ENCODE data around the gene MMAB. TPM values are rescaled to one million over a fixed set of nuclear protein-coding genes. Genes with fewer than 3 reads are reported as not detected.

Gene MMAB
- total RNA-seq, 1 donor from 2014 or later = 55.4 TPM

DNA sequence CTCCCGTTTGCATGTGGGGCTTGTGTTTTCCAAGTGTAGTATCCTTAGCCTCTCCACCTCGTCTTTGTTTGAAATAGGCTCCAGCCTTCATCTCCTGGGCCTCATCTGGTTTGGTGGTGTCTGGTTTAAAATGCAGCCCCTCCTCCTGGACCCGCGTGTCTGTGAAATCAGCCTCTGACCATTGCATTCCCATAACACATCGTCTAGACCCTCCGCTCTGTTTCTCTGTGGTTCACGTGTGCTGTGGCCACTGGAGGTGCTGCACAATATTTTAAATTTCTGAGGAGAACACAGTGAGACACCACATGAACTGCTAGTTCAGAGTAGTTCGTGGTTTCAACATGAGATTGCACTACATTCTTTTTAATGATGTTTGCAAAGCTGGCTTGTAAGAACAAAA lies 60.3 kb downstream of the MMAB start:
- no peak for TF ChIP-seq CTCF (IDR thresholded peaks at IDR 0.05; ENCODE audit: borderline replicate concordance)
- no peaks in the 10 kb centered on the region for H3K9me3 ChIP-seq (replicated peaks)
- H3K27me3 ChIP-seq (ENCODE audit: low read depth) = no peaks in the 10 kb centered on the region
- peaks cover 98% of the 10 kb centered on the region for H3K36me3 ChIP-seq
- peaks cover 11% of the 10 kb centered on the region for H3K4me1 ChIP-seq
- intact Hi-C loops (cut with micrococcal nuclease) = loop anchor here (10.0 kb wide), 1 partner anchor 262 kb away; no protein-coding TSS in a partner anchor
- H3K27ac ChIP-seq (replicated peaks) = no peak overlapping the region
- H3K4me3 ChIP-seq = no peak overlapping the region
- no peak for DNase-seq

DNA sequence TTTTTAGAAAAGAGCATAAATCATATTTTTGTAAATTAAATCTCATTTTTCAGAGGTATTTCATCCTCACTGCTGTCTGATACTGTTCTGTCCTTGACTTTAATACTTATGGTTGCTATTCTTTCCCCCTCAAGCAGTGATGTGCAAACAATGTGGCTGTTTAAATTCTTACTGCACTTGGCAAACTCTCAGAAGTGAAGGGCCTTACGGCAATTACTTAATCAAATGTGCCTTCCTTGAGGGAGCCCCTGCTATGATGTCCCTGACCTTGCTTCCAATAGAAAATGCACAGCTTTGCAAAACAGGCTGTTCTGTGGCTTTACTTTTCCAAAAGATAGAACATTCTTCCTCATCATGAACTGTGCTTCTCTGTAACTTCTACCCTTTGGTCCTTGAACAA lies 60.7 kb downstream of the MMAB start:
- Histone ChIP-seq H3K36me3 (peaks cover 98% of the 10 kb centered on the region), H3K9me3 (replicated peaks) (no peaks in the 10 kb centered on the region), H3K4me1 (peaks cover 7% of the 10 kb centered on the region), H3K27ac (replicated peaks) (no peak overlapping the region), H3K27me3 (ENCODE audit: low read depth) (no peaks in the 10 kb centered on the region), H3K4me3 (no peak overlapping the region)
- DNase-seq = no peak
- intact Hi-C loops (cut with micrococcal nuclease) = loop anchor here (10.0 kb wide), 1 partner anchor 262 kb away; no protein-coding TSS in a partner anchor
- no peak for TF ChIP-seq CTCF (IDR thresholded peaks at IDR 0.05; ENCODE audit: borderline replicate concordance)

- no peaks in the 10 kb centered on the region for H3K4me1 ChIP-seq
- no peak for TF ChIP-seq CTCF (IDR thresholded peaks at IDR 0.05; ENCODE audit: borderline replicate concordance)
- intact Hi-C loops (cut with micrococcal nuclease) = loop anchor here (10.0 kb wide), 1 partner anchor 265 kb away; no protein-coding TSS in a partner anchor
- no peak overlapping the region for H3K4me3 ChIP-seq
- H3K27ac ChIP-seq (replicated peaks) = peak overlapping the region; percentile 41
- H3K9me3 ChIP-seq (replicated peaks) = no peaks in the 10 kb centered on the region
- H3K36me3 ChIP-seq = peaks cover 100% of the 10 kb centered on the region
- DNase-seq = no peak
- no peaks in the 10 kb centered on the region for H3K27me3 ChIP-seq (ENCODE audit: low read depth)
Observed at GRCh38 chr12:109510196-109510595, 63.1 kb downstream of the MMAB start.

GRCh38 chr12:109504068-109504467 lies 69.2 kb downstream of the MMAB start:
- H3K36me3 ChIP-seq = peaks cover 100% of the 10 kb centered on the region
- TF ChIP-seq CTCF (IDR thresholded peaks at IDR 0.05; ENCODE audit: borderline replicate concordance) = no peak
- no peak overlapping the region for H3K27ac ChIP-seq (replicated peaks)
- no peaks in the 10 kb centered on the region for H3K27me3 ChIP-seq (ENCODE audit: low read depth)
- no peak for DNase-seq
- intact Hi-C loops (cut with micrococcal nuclease) = no loop called here
- no peak overlapping the region for H3K4me3 ChIP-seq
- H3K9me3 ChIP-seq (replicated peaks) = no peaks in the 10 kb centered on the region
- H3K4me1 ChIP-seq = no peaks in the 10 kb centered on the region

Other genes with a start within 250 kb of the MMAB start
- 0.16 TPM for gene MYO1H, start 225.6 kb downstream of the MMAB start, total RNA-seq
- gene KCTD10, start 96.2 kb downstream of the MMAB start, total RNA-seq = 21.5 TPM
- 56.0 TPM for gene UBE3B, start 95.9 kb downstream of the MMAB start, total RNA-seq
- 8.4 TPM for gene MVK, start 290 bp upstream of the MMAB start, total RNA-seq
- gene FAM222A, start 140.3 kb upstream of the MMAB start, total RNA-seq = 20.0 TPM

All from left ventricle myocardium inferior (tissue), 1 donor.